Astrocyte (in vitro differentiated cells and primary cell): ENCODE data around the gene TIGD4. TPM values are rescaled to one million over a fixed set of nuclear protein-coding genes. Genes with fewer than 3 reads are reported as not detected.
A peak's percentile ranks its signal among the peaks of the same experiment; 100 is the strongest.

ENCODE experiments used
- DNase-seq: peaks from one replicate; pipeline ENCODE4 v3.0.0-alpha.2; 2010; ENCODE audit warnings: low read depth
- FAIRE-seq: peaks from 2 replicates; lab custom pipeline; 2011; peaks lifted over from hg19 to GRCh38; lab: Jason Lieb, UNC
- H2AFZ ChIP-seq: 2 replicates; pipeline ENCODE4 v1.6.0; 2012; ENCODE audit warnings: low read depth, low read length, inconsistent platforms
- H3K27ac ChIP-seq: 2 replicates; pipeline ENCODE4 v1.5.1; 2011; ENCODE audit warnings: low read depth, low read length, inconsistent platforms
- H3K27me3 ChIP-seq: 2 replicates; pipeline ENCODE4 v1.6.0; 2011; ENCODE audit warnings: low read length, inconsistent platforms; ENCODE audit not compliant: insufficient read depth
- H3K36me3 ChIP-seq: 2 replicates; pipeline ENCODE4 v1.5.1; 2011; ENCODE audit warnings: low read length, inconsistent platforms; ENCODE audit not compliant: insufficient read depth
- H3K4me1 ChIP-seq: 2 replicates; pipeline ENCODE4 v1.5.1; 2011; ENCODE audit warnings: low read length, inconsistent platforms; ENCODE audit not compliant: insufficient read depth
- H3K4me2 ChIP-seq: 2 replicates; pipeline ENCODE4 v1.6.0; 2012; ENCODE audit warnings: low read length, inconsistent platforms
- H3K4me3 ChIP-seq: 2 replicates; pipeline ENCODE4 v1.5.1; 2011; ENCODE audit warnings: low read depth, mild to moderate bottlenecking, low read length, inconsistent platforms; ENCODE audit not compliant: insufficient read depth
- H3K79me2 ChIP-seq: 2 replicates; pipeline ENCODE4 v1.6.0; 2012; ENCODE audit warnings: mild to moderate bottlenecking, low read length, inconsistent platforms; ENCODE audit not compliant: insufficient read depth
- H3K9ac ChIP-seq: 2 replicates; pipeline ENCODE4 v1.6.0; 2012; ENCODE audit warnings: mild to moderate bottlenecking, low read length, inconsistent platforms
- H3K9me3 ChIP-seq: 2 replicates; pipeline ENCODE4 v1.5.1; 2012; ENCODE audit warnings: low read depth, mild to moderate bottlenecking, low read length, inconsistent platforms; ENCODE audit not compliant: insufficient read depth
- H4K20me1 ChIP-seq: 2 replicates; pipeline ENCODE4 v1.6.0; 2012; ENCODE audit warnings: low read length, inconsistent platforms; ENCODE audit not compliant: insufficient read depth
- H3K27ac Mint-ChIP-seq: one replicate; pipeline ENCODE4 v1.8.0; 2021; ENCODE audit warnings: mild to moderate bottlenecking, mixed read lengths; ENCODE audit not compliant: unreplicated experiment
- H3K27me3 Mint-ChIP-seq: one replicate; pipeline ENCODE4 v1.8.0; 2021; ENCODE audit warnings: low read depth, mixed read lengths; ENCODE audit not compliant: unreplicated experiment
- H3K36me3 Mint-ChIP-seq: one replicate; pipeline ENCODE4 v1.8.0; 2021; ENCODE audit warnings: low read depth, mixed read lengths; ENCODE audit not compliant: unreplicated experiment
- H3K4me1 Mint-ChIP-seq: one replicate; pipeline ENCODE4 v1.8.0; 2021; ENCODE audit warnings: low read depth, mixed read lengths; ENCODE audit not compliant: unreplicated experiment
- H3K4me3 Mint-ChIP-seq: one replicate; pipeline ENCODE4 v1.8.0; 2021; ENCODE audit warnings: mild to moderate bottlenecking, moderate library complexity, mixed read lengths; ENCODE audit not compliant: unreplicated experiment
- H3K9me3 Mint-ChIP-seq: one replicate; pipeline ENCODE4 v1.8.0; 2021; ENCODE audit warnings: mild to moderate bottlenecking, mixed read lengths; ENCODE audit not compliant: unreplicated experiment
- CTCF ChIP-seq: IDR thresholded peaks from 2 replicates; pipeline ENCODE4 v1.5.1; 2011; ENCODE audit warnings: low read depth, mild to moderate bottlenecking, inconsistent platforms, low read length, moderate library complexity; ENCODE audit not compliant: insufficient read depth
- EZH2 ChIP-seq: IDR thresholded peaks from 2 replicates; pipeline ENCODE4 v1.6.1; 2012; ENCODE audit warnings: mild to moderate bottlenecking, low read length, inconsistent platforms; ENCODE audit not compliant: insufficient read depth
- total RNA-seq: library from RNA; stranded (reverse); gene quantifications from 2 replicates; pipeline ENCODE4 v1.2.1, GENCODE V29; 2021

The TIGD4 gene
- total RNA-seq, 1 donor from 2014 or later: 0.23 TPM

GRCh38 chr4:152780267-152780778 lies 793 bp upstream of the TIGD4 start:
- no peaks in the 10 kb centered on the region for H3K9me3 Mint-ChIP-seq
- H3K36me3 ChIP-seq: peaks cover 4% of the 10 kb centered on the region
- peak overlapping the region; percentile 91 for H3K9ac ChIP-seq
- peaks cover 56% of the 10 kb centered on the region for H3K79me2 ChIP-seq
- H2AFZ ChIP-seq: peak overlapping the region; percentile 97
- H3K4me2 ChIP-seq: peak overlapping the region; percentile 91
- no peak for FAIRE-seq
- no peaks in the 10 kb centered on the region for H3K27me3 Mint-ChIP-seq
- peak; percentile 13 for DNase-seq
- no peaks in the 10 kb centered on the region for H3K36me3 Mint-ChIP-seq
- H3K9me3 ChIP-seq: no peaks in the 10 kb centered on the region
- peak overlapping the region; percentile 100 for H3K4me3 Mint-ChIP-seq
- H3K4me1 ChIP-seq: peaks cover 10% of the 10 kb centered on the region
- peak overlapping the region; percentile 99 for H3K27ac Mint-ChIP-seq
- no peak for TF ChIP-seq CTCF
- TF ChIP-seq EZH2: no peak
- peaks cover 47% of the 10 kb centered on the region for H4K20me1 ChIP-seq
- H3K4me1 Mint-ChIP-seq: peaks cover 20% of the 10 kb centered on the region
- H3K4me3 ChIP-seq: peak overlapping the region; percentile 85
- H3K27me3 ChIP-seq: peaks cover 5% of the 10 kb centered on the region
- peak overlapping the region; percentile 87 for H3K27ac ChIP-seq

DNA sequence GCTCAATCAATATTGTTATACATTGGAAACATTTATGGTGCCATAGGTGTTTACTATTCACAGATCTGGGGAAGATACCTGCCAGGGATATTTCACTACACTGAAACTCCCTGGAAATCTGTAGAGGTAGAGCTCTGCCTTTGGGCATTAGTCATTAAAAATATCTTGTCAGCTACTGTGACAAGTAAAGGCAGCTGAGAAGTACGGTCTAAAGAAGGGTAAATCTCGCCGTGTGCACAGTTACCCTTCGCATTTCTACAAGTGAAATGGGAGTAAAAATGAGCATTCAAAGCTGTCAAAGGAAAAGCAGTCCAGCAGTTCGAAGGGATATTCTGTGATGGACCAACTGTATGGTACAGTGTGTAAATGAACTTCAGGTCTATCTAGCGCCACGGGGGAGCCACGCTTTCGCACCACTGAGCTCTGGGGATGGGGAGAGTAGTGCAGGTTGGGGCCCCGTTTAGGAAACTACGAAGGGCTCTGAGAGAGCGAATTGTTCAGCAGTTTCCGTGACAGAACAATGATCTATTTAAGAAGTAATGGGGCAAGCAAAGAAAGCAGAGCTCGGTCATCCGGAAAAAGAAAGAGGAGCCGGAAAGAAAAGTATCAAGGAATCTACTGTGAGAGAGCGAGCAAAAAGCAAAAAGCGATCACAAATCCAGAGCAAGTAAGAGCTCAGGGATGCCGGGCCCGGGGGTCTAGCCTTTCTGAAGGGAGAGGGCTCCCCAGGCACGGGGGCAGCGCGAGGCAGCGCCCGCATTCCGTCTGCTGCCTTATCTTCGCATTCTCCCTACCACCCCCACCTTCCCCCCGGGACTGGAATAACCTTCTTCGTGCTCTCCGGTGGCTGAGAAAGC lies 646 bp downstream of the TIGD4 start:
- peak overlapping the region; percentile 91 for H3K4me2 ChIP-seq
- DNase-seq (peak; percentile 6), FAIRE-seq (no peak)
- H3K79me2 ChIP-seq: peaks cover 42% of the 10 kb centered on the region
- Mint-ChIP-seq H3K27ac (peak overlapping the region; percentile 99), H3K9me3 (no peaks in the 10 kb centered on the region), H3K27me3 (no peaks in the 10 kb centered on the region), H3K36me3 (no peaks in the 10 kb centered on the region), H3K4me1 (peaks cover 20% of the 10 kb centered on the region), H3K4me3 (peak overlapping the region; percentile 100)
- H2AFZ ChIP-seq: peak overlapping the region; percentile 97
- TF ChIP-seq EZH2: no peak
- TF ChIP-seq CTCF: no peak
- H3K27ac ChIP-seq: peak overlapping the region; percentile 87
- H3K9ac ChIP-seq: peak overlapping the region; percentile 91
- H3K36me3 ChIP-seq: peaks cover 4% of the 10 kb centered on the region
- peaks cover 10% of the 10 kb centered on the region for H3K4me1 ChIP-seq
- peaks cover 5% of the 10 kb centered on the region for H3K27me3 ChIP-seq
- H3K9me3 ChIP-seq: no peaks in the 10 kb centered on the region
- peak overlapping the region; percentile 85 for H3K4me3 ChIP-seq
- H4K20me1 ChIP-seq: peaks cover 35% of the 10 kb centered on the region

GRCh38 chr4:152777488-152777887 lies 2.0 kb downstream of the TIGD4 start:
- H3K36me3 ChIP-seq: no peaks in the 10 kb centered on the region
- H4K20me1 ChIP-seq: peaks cover 22% of the 10 kb centered on the region
- H3K27me3 Mint-ChIP-seq: no peaks in the 10 kb centered on the region
- no peak overlapping the region for H3K9ac ChIP-seq
- H3K79me2 ChIP-seq: peaks cover 28% of the 10 kb centered on the region
- FAIRE-seq: no peak
- H3K4me3 ChIP-seq: no peak overlapping the region
- no peaks in the 10 kb centered on the region for H3K36me3 Mint-ChIP-seq
- TF ChIP-seq EZH2 (no peak), CTCF (no peak)
- no peak overlapping the region for H3K27ac Mint-ChIP-seq
- H3K4me1 Mint-ChIP-seq: peaks cover 16% of the 10 kb centered on the region
- H3K27me3 ChIP-seq: peaks cover 5% of the 10 kb centered on the region
- H3K9me3 ChIP-seq: no peaks in the 10 kb centered on the region
- H3K9me3 Mint-ChIP-seq: no peaks in the 10 kb centered on the region
- peaks cover 10% of the 10 kb centered on the region for H3K4me1 ChIP-seq
- no peak overlapping the region for H3K4me3 Mint-ChIP-seq
- no peak overlapping the region for H2AFZ ChIP-seq
- no peak overlapping the region for H3K27ac ChIP-seq
- no peak for DNase-seq
- H3K4me2 ChIP-seq: no peak overlapping the region
